HUES64 (cell line): ENCODE measurements around the gene AP1M2.
"Not testable (repeated sequence)": the region's sequence is repeated elsewhere in the genome, so short reads cannot be mapped to it uniquely, and the experiment has no call there.

ENCODE experiments used
- H3K27ac ChIP-seq: 2 replicates; pipeline ENCODE4 v1.7.0; 2013; ENCODE audit warnings: low read depth, low read length, inconsistent platforms
- H3K27me3 ChIP-seq: 2 replicates; pipeline ENCODE4 v1.6.1; 2013; ENCODE audit warnings: mild to moderate bottlenecking, low read length; ENCODE audit not compliant: insufficient read depth
- H3K36me3 ChIP-seq: 2 replicates; pipeline ENCODE4 v1.6.1; 2013; ENCODE audit warnings: mild to moderate bottlenecking, low read length; ENCODE audit not compliant: insufficient read depth
- H3K4me1 ChIP-seq: 2 replicates; pipeline ENCODE4 v1.6.1; 2013; ENCODE audit warnings: mild to moderate bottlenecking, low read length, moderate library complexity; ENCODE audit not compliant: insufficient read depth
- H3K4me3 ChIP-seq: 2 replicates; pipeline ENCODE4 v1.5.1; 2013; ENCODE audit warnings: mild to moderate bottlenecking, low read length, moderate library complexity
- H3K9ac ChIP-seq: 2 replicates; pipeline ENCODE4 v1.6.1; 2013; ENCODE audit warnings: mild to moderate bottlenecking, low read depth, low read length
- H3K9me3 ChIP-seq: 2 replicates; pipeline ENCODE4 v1.6.1; 2013; ENCODE audit warnings: low read depth, low read length; ENCODE audit not compliant: insufficient read depth
- WGBS: fragments of 150-250, 120-280 bp; methylation state at CpG from one replicate; pipeline ENCODE4 v1.1.7; 2013; ENCODE audit warnings: missing lambda C conversion rate; 5-methylcytosine and 5-hydroxymethylcytosine counted together

Gene AP1M2

GRCh38 chr19:10560154-10560553, 27.0 kb downstream of the AP1M2 start:
- Histone ChIP-seq H3K4me3 (no peak overlapping the region), H3K9me3 (no peaks in the 10 kb centered on the region), H3K4me1 (no peaks in the 10 kb centered on the region), H3K36me3 (peaks cover 78% of the 10 kb centered on the region), H3K27me3 (no peaks in the 10 kb centered on the region), H3K27ac (no peak overlapping the region), H3K9ac (no peak overlapping the region)
- WGBS = 97% methylated on average over 7 of the region's 7 CpGs

DNA sequence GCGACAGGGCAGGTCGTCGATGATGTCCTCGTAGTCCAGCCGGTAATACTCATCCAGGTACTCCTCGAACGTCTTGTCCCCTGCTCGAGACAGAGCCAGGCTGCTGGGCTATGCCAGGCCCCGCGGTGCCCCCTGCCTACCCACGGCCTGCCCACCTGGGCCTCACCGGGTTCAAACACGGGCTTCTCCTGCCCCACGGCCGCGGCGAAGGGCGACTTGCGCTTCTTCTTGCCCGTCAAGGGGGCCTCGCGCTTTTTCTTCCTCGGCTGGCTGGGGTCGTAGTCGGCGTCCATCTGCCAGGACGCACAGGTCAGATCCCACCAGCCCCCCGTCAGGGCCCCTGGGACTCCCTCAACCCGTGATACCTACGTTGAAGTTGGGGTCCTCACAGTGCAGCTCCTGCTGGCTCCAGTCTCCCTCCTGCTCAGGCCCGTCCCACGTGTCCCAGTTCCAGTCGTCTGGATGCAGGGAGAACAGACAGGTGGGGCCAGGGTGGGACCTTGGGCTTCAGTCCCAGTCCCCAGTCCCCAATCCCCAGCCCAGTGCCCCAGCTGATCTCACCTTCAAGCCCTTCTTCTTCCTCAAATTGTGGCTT, 29.4 kb downstream of the AP1M2 start:
- Histone ChIP-seq H3K36me3 (peaks cover 92% of the 10 kb centered on the region), H3K9ac (no peak overlapping the region), H3K4me3 (no peak overlapping the region), H3K27me3 (no peaks in the 10 kb centered on the region), H3K9me3 (no peaks in the 10 kb centered on the region), H3K27ac (no peak overlapping the region), H3K4me1 (no peaks in the 10 kb centered on the region)
- 96% methylated on average over 33 of the region's 33 CpGs for WGBS

DNA sequence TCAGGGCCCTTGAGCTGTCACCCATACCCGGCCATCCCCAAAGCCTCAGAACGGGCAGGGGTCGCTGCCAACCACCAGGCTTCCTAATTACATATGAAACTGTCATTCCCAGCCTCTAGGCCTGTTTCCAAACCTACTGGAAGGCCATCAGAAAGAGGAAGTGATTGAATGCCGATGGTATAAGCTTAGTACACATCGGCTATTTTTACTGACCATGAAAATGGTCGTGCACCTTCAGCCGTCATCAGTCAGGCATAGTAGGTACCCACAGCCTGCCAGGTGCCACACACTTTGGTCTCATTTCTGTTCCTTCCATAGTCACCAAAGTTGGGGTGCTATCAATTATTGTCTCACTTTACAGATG, 31.5 kb downstream of the AP1M2 start:
- Histone ChIP-seq H3K27me3 (no peaks in the 10 kb centered on the region), H3K36me3 (peaks cover 86% of the 10 kb centered on the region), H3K9me3 (no peaks in the 10 kb centered on the region), H3K4me3 (no peak overlapping the region), H3K4me1 (no peaks in the 10 kb centered on the region), H3K9ac (no peak overlapping the region), H3K27ac (no peak overlapping the region)
- WGBS = 93% methylated on average over 7 of the region's 7 CpGs

DNA sequence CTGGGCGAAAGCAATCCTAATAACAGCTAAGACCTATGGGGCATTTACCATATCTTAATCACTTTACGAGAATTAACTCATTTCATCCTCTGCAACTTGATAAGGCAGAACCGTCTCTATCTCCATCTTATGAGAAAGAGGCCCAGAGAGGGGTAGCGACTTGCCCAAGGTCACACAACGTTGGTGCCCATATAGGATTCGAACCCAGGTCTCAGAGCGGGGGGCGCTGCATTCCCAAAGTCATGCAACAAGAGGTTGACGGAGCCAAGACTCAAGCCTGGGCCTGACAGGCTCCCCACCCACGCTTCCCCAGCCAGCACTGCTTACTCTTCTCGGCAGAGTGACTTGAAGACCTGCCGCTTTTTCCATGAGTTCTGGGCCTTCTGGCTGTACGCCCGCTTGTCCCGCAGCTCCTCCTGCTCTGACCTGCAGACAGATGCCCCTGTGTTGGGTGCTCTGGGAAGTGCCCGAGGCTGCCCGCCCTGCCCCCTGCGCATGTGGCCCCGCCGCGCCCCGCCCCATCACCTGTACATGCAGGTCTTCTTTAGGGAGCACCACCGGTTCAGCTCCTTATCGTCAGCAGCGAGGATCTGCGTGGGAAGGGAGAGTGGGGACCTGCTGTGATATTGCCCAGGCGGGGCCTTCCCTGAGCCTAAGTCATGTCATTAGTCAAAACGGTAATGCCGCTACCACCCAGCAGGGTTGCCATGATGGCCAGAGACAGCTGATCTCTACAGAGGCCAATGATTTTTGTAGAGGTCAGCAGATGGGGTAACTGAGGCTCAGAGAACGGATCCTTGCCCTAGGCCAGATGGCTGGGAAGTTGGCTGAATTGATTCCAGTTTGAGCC, 32.1 kb downstream of the AP1M2 start:
- Histone ChIP-seq H3K9ac (no peak overlapping the region), H3K4me3 (no peak overlapping the region), H3K27ac (no peak overlapping the region), H3K36me3 (peaks cover 83% of the 10 kb centered on the region), H3K9me3 (no peaks in the 10 kb centered on the region), H3K27me3 (no peaks in the 10 kb centered on the region), H3K4me1 (no peaks in the 10 kb centered on the region)
- WGBS = 93% methylated on average over 30 of the region's 30 CpGs

GRCh38 chr19:10553943-10554381, 33.1 kb downstream of the AP1M2 start:
- no peak overlapping the region for H3K9ac ChIP-seq
- WGBS = 96% methylated on average over 12 of the region's 12 CpGs
- no peaks in the 10 kb centered on the region for H3K27me3 ChIP-seq
- H3K36me3 ChIP-seq = peaks cover 80% of the 10 kb centered on the region
- no peak overlapping the region for H3K27ac ChIP-seq
- H3K4me3 ChIP-seq = no peak overlapping the region
- H3K4me1 ChIP-seq = no peaks in the 10 kb centered on the region
- H3K9me3 ChIP-seq = no peaks in the 10 kb centered on the region

- Histone ChIP-seq H3K27me3 (no peaks in the 10 kb centered on the region), H3K9ac (no peak overlapping the region), H3K9me3 (no peaks in the 10 kb centered on the region), H3K36me3 (peaks cover 83% of the 10 kb centered on the region), H3K4me1 (no peaks in the 10 kb centered on the region), H3K4me3 (no peak overlapping the region), H3K27ac (no peak overlapping the region)
- WGBS = 94% methylated on average over 13 of the region's 13 CpGs
These were observed 33.9 kb downstream of the AP1M2 start for GRCh38 chr19:10553087-10553667.

DNA sequence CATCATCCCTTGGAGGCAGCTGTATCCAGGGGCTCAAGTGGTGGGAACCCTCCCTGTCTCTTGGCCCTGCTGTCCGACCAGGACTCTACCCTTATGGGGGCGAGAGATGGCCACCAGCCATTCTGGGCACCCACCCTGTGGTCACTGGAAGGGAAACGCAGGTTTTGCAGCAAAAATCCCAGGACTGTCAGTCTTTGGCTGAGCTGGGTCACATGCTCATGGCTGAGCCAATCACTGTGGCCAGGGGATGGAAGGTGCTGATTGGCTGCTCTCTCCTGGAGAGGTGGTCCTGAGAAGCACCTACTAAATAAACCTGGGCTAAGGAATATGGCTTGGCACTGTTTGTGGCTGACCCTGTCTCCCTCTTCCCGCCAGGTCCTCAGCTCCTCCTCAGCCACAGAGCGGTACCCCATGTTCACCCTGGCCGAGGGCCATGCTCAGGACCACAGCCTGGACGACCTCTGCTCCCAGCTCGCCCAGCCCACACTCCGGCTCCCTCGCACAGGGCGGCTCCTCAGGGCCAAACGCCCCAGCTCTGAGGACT, 34.5 kb downstream of the AP1M2 start:
- Histone ChIP-seq H3K4me3 (no peak overlapping the region), H3K9me3 (no peaks in the 10 kb centered on the region), H3K9ac (no peak overlapping the region), H3K4me1 (no peaks in the 10 kb centered on the region), H3K27me3 (no peaks in the 10 kb centered on the region), H3K36me3 (peaks cover 79% of the 10 kb centered on the region), H3K27ac (no peak overlapping the region)
- 90% methylated on average over 12 of the region's 12 CpGs for WGBS

DNA sequence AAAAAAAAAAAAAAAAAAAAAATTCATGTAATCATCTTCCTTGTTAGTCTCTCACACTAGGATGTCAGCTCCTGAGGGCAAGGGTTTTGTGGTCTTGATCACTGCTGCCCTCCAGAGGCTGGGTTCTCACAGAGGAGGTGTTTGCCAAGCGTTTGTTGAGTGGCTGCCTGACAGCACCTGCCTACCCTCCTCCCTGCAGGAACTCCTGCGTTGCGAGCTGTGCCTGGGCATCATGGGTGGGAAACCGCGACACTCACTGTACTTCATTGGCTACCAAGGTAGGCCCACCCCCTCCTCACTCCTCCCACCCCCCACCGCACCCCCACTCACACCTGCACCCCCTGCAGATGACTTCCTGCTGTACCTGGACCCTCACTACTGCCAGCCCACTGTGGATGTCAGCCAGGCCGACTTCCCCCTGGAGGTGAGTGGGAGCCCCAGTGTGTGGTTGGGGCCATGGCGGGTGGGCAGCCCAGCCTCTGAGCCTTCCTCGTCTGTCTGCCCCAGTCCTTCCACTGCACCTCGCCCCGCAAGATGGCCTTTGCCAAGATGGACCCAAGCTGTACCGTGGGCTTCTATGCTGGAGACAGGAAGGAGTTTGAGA, 35.3 kb downstream of the AP1M2 start:
- peaks cover 78% of the 10 kb centered on the region for H3K36me3 ChIP-seq
- WGBS = 86% methylated on average over 11 of the region's 12 CpGs
- no peak overlapping the region for H3K4me3 ChIP-seq
- H3K9me3 ChIP-seq = no peaks in the 10 kb centered on the region
- no peaks in the 10 kb centered on the region for H3K4me1 ChIP-seq
- H3K27me3 ChIP-seq = no peaks in the 10 kb centered on the region
- no peak overlapping the region for H3K27ac ChIP-seq
- no peak overlapping the region for H3K9ac ChIP-seq

DNA sequence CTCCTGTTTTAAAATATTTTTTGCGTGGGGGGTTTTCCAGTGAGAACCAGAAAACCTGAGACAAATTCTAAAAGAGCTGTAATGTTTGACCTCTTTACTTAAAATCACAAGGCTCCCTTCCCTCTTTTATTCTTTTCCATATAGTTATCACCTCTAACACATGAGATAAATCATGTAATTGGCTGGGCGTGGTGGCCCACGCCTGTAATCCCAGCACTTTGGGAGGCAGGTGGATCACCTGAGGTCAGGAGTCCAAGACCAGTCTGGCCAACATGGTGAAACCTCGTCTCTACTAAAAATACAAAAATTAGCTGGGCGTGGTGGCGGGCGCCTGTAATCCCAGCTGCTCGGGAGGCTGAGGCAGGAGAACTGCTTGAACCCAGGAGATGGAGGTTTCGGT, 36.1 kb downstream of the AP1M2 start:
- not testable (repeated sequence) for H3K9me3 ChIP-seq, H3K4me3 ChIP-seq, H3K27ac ChIP-seq, H3K9ac ChIP-seq, H3K4me1 ChIP-seq, H3K27me3 ChIP-seq
- WGBS = 94% methylated on average over 9 of the region's 9 CpGs
- peaks cover 73% of the 10 kb centered on the region for H3K36me3 ChIP-seq

DNA sequence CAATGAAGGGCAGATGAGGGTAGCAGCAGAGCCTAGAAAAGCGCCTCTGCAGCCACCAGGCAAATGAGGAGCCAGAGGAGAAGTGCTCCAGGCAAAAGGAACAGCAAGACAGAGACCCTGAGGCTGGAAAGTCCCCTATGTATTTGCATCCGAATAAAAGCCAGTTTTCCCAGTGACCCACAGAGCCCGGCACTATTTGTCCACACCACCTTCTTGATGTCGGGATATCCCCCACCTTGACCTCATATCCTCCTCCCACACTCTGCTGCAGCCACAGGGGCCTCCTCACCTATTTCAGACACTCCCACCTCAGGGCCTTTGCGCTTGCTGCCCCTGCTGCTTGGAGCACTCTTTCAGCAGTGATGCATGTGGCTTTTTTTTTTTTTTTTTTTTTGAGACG, 36.8 kb downstream of the AP1M2 start:
- no peak overlapping the region for H3K9ac ChIP-seq
- H3K36me3 ChIP-seq = peaks cover 70% of the 10 kb centered on the region

GRCh38 chr19:10549733-10550132, 37.4 kb downstream of the AP1M2 start:
- no peaks in the 10 kb centered on the region for H3K9me3 ChIP-seq
- no peak overlapping the region for H3K4me3 ChIP-seq
- H3K9ac ChIP-seq = no peak overlapping the region
- H3K27ac ChIP-seq = no peak overlapping the region
- 96% methylated on average over 7 of the region's 7 CpGs for WGBS
- no peaks in the 10 kb centered on the region for H3K4me1 ChIP-seq
- no peaks in the 10 kb centered on the region for H3K27me3 ChIP-seq
- peaks cover 64% of the 10 kb centered on the region for H3K36me3 ChIP-seq

More for the DNA sequence above, 36.8 kb downstream of the AP1M2 start:
- Histone ChIP-seq H3K9me3 (no peaks in the 10 kb centered on the region), H3K4me1 (no peaks in the 10 kb centered on the region), H3K27me3 (no peaks in the 10 kb centered on the region), H3K27ac (no peak overlapping the region), H3K4me3 (no peak overlapping the region)
- 91% methylated on average over 6 of the region's 6 CpGs for WGBS
